CD4-positive, alpha-beta T cell treated with Interferon gamma for 1 hour (primary cell): Measurements from ENCODE around the gene ACR.

Experiments
- DNase-seq: peaks from one replicate; pipeline ENCODE4 v3.0.0-alpha.2; 2020

ACR gene

DNA sequence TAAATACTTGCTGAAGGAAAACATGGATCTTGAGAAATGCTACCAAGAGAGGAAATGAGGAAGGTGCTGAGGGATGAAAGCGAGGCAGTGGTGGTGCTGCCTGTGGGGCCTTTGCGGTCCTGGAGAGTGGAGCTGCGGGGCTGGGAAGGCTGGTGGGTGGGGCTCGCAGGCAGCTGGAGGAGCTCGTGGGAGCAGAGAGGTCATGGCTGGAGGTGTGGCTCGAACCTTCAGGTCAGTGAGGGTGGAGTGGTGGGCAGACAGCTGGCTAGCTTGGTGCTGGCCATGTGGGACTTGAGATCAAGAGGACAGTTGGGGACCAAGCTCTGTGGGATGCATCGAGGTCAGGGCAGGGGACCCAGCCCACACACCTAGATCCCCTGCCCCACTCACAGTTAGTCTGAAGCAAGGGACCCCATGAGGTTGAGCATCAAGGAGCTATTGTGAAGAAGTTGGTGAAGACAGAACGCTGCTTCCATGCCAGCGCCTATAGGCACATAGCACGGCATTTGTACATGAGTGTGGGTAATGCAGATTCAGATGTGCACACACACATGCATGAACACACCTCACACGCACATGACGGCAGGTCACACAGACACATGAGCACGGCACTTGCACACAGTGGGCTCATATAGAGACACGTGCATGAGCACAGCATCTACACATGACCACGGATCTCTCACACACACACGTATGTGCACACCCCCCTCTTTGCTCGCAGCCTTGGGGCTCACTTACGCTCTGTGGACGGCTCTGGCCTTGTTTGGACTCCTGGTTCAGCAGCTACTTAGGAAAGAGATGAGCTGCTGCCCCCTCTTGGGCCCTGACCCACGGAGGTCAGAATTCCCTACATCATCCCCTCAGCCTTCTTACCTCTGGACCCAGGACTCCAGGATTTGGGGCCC lies 34.9 kb upstream of the ACR start:
- DNase-seq, result no peak

DNA sequence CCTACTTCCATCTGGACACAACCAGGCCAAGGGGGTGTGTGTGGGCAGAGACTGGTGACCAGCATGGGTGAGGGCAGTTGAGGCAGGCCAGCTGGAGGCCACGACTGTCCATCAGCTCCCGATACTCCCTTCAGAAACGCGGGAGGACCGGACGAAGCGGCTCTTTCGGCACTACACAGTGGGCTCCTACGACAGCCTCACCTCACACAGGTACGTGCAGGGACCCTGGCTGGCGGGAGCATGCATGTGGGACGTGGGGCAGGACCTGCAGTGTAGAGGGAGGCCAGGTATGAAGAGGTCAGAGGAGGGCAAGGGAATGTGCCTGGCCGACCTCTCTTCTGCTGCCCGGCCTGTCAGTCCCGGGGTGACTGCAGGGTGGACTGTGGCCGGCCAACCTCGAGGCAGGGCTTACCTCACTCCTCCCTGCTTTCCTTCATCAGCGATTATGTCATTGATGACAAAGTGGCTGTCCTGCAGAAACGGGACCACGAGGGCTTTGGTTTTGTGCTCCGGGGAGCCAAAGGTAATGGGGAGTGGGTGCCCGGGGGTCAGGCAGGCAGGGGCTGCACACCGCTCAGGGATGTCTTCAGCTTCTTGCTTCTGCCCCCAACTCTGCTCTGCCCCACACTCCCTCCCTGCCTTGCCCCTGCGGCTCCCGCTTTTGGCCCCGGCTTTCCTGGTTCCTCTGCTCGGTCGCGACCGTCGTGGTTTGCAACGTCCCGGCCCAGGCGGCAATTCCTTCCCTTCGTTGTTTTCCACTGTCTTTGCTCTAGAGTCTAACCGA lies 34.1 kb upstream of the ACR start:
- no peak for DNase-seq

DNA sequence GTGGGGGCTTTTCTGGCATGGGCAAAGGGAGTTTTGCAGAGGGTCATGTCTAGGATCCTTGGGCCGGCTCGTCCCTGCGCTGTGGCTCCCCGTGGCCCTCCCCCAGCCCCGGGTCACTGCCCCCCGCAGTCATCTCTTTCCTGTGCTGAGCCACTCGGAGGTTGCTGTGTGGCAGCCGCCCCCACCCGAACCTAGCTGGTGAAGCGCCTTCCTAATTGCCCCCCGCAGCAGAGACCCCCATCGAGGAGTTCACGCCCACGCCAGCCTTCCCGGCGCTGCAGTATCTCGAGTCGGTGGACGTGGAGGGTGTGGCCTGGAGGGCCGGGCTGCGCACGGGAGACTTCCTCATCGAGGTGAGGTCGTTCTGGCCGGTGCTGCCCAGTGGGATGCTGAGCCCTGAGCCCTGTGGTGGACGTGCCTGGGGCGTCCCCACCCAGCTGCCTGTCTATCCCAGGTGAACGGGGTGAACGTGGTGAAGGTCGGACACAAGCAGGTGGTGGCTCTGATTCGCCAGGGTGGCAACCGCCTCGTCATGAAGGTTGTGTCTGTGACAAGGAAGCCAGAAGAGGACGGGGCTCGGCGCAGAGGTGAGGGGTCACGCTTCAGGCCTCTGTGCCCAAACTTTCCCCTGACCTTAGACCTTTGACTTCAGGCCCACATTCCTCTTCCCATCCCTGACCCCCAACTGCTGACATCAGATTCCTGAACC lies 33.3 kb upstream of the ACR start:
- DNase-seq, result no peak

DNA sequence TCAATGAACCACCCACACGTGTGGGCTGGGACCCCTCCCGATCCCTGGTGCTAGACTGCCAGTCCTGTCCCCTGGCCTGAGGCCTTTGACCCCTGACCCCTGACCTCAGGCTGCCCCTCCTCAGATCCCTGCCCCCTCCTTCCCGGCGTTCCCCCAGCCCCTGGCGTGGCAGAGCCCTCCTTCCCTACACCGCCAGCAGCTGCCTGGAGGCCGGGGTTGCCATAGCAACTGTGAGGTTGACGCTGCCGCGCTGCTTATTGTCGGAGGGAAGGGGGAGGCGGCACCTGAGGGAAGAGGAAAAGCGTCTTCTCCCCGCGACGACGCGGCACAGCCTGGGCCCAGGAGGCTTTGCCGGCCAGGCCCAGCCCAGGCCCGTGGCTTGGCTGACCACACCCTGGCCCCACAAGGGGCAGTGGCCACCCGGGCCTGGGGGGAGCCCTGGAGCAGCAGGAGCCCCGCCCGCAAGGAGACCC lies 32.7 kb upstream of the ACR start:
- DNase-seq, result no peak

DNA sequence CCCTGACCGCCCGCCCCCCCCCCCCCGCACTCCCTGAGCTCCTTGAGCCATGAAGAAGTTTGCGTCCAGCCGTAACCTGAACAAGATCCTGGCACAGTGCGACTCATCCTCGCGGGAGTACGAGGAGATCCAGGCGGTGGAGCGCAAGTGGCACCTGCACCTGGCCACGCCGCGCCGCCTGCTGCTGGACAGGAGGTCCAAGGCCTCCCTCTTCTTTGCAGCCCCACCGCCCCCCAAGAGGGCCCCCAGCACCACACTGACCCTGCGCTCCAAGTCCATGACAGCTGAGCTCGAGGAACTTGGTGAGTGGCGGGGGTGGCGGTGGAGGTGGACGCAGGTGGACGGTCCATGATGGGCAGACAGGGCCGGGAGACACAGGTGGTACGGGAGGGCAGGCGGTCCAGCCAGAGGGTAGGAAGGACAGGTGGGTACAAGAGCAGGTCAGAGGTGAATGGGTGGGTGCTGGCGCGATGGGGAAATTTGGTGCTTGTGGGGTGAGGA lies 32.1 kb upstream of the ACR start:
- no peak for DNase-seq

DNA sequence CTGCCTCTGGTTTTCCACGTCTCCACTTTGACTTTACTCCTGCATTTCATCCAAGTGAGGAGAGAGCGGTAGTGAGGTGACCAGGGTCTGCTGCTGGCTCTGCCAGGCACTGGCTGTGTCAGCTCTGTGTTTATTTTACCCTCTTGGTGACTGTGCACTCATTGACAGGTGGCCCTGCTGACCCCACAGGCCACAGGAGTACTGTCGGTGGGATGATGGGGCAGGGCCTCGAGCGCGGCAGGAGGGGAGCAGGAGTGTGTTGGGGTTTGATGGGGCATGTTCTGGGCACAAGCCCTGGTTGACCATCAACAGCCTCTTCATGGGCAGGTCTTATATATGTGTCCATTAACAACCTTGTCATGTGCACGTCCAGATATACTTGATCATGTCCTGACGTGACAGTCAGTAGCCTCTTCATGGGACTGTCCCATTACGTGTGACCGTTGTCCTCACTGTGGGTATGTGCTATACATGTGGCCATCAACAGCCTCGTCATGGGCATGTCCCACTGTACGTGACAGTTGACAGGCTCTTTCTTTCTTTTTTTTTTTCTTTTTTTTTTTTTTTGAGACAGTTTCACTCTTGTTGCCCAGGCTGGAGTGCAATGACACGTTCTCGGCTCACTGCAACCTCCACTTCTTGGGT lies 31.4 kb upstream of the ACR start:
- no peak for DNase-seq

DNA sequence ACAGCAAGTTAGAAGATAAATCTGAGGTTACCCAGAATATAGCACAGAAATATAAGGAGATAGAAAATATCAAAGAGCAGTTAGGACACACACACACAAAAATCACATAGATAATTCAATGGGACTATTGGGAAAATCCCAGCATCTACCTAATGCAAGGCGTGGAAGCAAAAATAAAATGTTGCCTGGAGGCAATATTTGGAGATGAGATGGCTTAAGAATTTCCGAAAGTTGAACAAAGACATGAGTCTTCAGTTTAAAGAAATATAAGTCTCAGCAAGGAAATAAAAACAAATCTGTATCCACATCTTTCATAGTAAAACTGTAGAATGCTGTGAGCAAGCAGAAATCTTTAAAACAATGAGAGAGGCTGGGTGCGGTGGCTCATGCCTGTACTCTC lies 29.5 kb upstream of the ACR start:
- no peak for DNase-seq

DNA sequence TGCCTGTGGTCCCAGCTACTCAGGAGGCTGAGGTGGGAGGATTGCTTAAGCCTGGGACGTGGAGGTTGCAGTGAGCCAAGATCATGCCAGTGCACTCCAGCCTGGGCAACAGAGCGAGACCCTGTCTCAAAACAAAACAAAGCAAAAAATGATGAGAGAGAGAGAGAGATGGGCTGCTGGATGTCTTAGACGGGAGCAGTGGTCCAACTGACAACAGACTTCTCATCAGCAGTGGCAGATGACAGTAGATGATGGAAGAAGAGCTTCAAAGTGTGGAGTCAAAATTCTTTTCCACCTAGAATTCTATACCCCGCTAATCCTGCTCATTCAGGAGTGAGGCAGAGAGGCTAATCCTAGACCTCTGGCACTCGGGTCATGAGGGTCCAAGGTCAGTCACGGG lies 29.0 kb upstream of the ACR start:
- DNase-seq, result no peak

DNA sequence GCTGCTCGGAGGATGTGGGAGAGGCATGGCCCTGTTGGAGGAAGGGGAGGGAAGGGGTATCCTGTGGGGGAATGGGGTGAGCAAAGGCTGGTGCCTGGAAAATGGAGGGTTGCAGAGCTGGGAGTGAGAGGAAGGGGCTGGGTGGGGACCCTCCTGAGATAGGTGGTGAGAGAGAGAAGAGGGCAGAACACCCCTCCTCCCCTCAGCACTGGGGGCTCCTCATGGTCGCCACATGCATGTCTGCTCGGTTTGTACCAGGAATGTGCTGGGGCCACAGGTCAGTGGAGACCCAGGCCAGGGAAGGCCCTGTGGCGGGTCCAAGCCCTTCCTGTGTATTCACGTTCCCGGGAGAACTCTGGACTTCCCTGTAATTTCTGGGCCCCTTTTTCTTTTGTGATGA lies 27.8 kb upstream of the ACR start:
- no peak for DNase-seq

DNA sequence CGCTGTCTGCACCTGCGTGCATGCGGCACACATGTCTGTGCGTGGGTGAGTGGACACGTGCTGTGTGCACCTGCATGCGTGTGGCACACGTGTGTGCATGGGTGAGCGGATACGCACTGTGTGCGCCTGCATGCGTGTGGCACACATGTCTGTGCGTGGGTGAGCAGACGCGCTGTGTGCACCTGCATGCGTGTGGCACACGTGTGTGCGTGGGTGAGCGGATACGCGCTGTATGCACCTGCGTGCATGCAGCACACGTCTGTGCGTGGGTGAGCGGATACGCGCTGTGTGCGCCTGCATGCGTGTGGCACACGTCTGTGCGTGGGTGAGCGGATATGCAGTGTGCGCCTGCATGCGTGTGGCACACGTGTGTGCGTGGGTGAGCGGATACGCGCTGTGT lies 27.1 kb upstream of the ACR start:
- no peak for DNase-seq

DNA sequence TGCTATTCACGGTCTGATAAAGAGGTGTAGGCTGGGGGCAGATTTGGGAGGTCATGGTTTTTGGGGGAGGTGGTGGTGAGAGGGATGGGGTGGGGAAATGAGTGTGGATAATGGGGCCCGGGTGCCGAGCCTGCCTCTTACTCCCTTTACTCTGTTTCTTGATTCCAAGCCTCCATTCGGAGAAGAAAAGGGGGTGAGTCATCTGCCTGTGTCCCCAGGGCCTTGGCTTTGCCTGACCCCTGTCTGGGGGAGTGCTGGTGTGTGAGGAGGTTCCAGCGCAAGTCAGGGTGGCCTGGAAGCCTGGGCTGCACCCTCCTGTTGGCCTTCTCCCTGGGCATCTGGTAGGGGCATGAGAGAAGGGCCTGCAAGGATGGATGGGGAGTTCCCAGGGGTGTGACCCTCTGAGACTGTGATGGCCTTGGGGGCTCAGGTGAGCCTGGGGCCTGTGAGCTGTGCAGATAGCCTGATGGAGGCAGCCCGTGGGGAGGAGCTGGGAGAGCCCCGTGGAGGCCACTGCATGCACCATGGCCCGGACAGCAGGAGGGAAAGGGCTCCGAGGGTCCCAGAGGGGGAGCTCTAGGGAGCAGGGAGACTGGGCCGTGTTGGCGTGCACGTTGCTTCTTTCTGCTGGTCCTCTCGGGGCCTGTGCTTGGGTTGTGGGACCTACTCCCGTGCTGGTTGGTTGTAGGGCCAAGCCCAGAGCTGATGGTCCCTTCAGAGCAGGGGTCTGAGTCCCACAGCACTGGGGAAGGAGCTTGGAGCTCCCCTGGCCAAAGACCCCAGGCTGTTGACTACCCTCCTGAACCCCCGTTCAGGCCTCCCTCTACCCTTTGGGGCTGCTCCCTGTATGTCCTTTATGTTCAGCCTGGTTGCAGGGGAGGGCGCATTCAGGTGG lies 26.3 kb upstream of the ACR start:
- DNase-seq, result no peak

DNA sequence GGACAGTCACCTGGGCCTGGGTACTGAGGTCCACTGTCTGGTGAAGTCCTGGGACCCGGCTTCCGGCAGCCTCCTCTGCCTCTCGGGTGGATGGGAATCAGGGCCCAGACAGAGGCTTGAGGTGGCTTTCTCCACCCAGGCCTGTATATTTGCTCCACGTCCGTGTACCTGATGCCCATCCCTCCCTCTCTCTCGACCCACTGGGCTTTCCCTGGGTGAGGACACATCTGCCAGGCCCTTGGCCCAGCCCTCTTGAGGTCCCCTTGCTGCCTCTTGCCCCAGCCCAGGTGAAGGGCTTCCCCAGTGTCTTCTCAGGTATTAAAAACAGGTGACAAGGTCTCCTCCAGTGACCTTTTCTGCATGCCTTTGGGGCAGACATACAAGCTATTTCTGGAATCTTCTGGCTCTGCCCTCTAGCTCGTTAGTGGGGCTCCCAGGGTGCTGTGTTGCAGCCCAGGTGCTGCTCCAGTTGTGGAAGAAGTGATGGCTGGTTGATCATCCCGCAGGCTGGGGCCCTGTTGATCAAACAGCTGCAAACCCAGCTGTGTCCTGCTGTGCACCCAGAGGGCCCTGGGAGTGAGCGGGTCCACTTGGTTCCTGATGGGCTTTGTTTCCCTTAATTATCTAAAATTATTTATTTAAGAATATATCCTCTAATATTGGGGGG lies 25.5 kb upstream of the ACR start:
- DNase-seq, result no peak

DNA sequence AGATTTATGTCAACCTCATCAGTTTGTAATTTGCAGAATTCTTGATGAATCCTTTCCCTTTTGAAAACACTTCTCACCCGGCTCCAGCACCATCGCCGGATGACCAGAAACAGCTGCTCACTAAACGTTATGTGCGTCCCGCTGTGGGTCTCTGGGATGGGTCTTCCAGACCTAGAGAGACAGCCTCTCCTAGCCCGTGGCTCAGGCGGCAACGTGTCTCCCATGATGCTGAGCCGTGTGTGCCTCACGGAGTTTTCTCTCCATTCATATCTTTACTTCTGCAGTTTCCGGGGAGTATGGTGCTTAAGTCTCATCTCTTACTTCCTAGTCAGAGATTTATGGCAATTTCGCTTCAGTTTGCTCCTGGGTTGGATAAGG lies 25.0 kb upstream of the ACR start:
- no peak for DNase-seq

DNA sequence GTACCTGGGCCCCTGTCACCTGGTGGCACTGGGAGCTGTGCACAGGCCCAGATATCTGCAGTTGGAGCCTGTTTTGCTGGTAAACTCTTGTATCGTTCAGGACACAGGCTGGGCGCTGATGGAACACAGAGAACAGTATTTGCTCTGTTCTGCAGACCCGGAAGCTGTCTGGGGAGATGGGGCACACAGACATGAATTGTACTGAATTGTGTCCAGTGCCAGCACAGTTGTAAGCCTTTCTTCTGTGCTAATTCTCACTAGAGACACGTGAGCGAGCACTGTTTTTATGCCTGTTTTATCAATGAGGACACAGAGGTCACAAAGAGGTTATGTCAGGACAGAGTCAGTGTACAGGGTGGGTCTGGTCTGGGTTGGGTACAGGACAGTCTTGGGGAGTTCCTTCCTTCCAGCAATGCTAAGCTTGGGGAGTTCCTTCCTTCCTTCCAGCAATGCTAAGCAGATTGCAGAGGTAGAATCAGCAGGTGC lies 24.4 kb upstream of the ACR start:
- DNase-seq, result no peak

DNA sequence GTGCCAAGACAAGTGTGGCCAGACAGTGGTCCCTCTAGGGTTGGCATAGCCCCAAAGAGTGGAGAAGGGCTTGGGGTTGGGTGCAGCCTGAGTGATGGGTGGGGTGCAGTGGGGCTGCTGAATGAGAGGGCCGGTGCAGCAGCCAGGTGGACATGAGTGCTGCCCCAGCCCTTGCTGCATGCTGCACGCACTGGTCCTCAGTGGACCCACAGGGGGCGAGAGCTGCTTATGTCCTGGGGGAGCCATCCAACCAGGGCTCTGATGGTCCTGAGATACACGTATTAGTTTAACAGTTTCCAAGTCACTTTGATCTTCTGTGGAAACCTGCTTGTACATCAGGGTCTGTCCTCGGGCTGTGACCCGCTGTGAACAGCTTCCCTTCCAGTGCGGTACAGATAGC lies 23.9 kb upstream of the ACR start:
- no peak for DNase-seq

DNA sequence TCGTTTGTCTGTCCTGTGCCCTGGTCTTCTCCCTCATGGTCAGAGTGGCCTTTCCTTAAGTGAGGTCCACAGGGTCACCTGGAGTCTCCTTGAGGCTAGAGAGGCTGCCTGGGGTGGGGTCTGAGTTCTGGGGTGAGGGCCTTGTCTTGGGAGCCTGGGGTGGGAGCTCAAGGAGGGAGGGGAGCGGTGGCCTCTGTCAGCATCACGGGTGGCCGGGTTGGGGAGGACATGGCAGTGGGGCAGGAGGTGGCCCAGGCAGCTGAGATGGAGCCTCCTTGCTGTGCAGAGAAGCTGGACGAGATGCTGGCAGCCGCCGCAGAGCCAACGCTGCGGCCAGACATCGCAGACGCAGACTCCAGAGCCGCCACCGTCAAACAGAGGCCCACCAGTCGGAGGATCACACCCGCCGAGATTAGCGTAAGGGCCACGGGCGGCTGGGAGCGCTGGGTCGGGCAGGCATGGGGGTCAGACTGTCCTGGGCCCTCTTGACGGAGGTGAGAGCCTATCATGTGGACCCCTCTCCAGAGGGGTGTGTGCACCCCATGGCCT lies 23.3 kb upstream of the ACR start:
- no peak for DNase-seq

DNA sequence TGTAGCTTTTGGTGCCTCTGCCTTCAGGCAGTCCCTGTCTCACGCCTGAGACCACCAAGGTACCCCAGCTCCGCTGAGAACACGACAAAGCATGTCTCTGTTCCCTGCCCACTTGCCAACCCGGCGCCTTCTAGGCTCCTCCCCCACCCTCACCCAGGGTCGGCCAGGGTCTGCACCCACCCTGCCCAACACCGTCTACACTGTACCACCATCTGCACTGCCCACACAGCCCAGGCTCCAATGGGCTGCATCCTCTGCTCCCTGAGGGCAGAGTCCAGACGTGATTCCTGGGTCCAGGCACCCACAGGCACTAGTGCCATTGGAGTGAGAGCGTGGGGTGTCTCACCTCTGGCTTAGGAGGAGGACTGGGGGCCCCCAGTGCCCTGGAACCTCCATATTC lies 22.8 kb upstream of the ACR start:
- no peak for DNase-seq

DNA sequence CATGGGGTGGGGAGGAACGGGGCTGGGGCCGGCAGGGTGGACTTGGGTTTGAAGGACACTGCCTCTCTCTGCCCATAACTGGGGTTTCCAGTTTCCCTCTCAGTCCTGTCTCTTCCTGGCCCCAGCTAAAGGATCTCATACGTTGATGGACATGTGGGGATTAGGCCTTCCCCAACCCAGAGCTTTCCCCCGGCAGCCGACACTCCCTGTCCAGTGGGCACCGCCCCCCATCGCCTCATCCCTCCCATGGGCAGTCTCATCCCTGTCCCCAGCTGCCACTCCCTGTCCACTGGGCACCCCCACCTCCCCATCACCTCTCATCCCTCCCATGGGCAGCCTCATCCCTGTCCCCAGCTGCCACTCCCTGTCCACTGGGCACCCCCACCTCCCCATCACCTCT lies 22.2 kb upstream of the ACR start:
- DNase-seq, result no peak

DNA sequence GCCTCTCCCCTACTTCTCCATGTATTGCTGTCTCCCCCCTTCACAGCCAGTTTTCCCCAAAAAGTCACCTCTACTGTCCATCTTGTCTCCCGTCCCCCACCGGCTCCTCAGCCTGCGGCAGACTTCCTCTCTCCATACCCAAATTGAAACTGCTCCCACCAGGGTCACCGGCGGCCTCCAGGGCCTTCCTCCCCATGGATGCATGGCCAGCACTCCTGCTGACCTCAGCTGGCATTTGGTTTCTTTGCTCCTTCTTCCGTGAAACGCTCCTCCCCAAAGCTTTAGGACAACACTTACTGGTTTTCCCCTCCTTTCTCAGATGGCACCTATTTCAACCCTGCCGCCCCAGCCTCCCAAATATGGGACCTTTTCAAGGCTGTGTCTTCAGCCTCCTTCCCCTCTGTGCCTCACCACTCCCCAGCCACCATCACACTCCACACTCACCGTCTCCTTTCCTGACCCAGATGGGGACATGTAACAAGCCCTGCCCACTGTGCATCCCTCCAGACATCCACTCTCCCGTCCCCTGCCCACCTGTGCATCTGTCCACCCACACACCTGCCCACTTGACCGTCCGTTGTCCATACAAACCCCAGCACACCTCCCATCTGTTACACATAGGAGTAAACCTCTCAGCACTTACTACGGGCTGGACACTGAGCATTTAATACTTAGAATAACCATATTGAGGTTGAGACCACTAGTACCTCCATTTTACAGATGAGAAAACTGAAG lies 21.5 kb upstream of the ACR start:
- no peak for DNase-seq
